Psoas muscle (tissue), 8 donors: ENCODE measurements around the gene PITPNC1. TPM values are rescaled to one million over a fixed set of nuclear protein-coding genes. Genes with fewer than 3 reads are reported as not detected.
"Not testable (repeated sequence)": the region's sequence is repeated elsewhere in the genome, so short reads cannot be mapped to it uniquely, and the experiment has no call there.

ENCODE experiments used
- ATAC-seq, 4 donors: fragments of 200-7000 bp; cut with Tn5 transposase; one replicate each; pipeline ENCODE4 v1.9.1; 2020; ENCODE audit warnings: moderate library complexity in 3 of 4, mild to moderate bottlenecking in 2 of 4
- DNase-seq, 2 donors: peaks; one replicate each; pipeline ENCODE4 v3.0.0-alpha.2; 2020
- H3K27ac ChIP-seq: fragments of 200-600 bp; one replicate; pipeline ENCODE4 v1.8.0; 2022
- H3K27me3 ChIP-seq, 3 donors: fragments of 200-600 bp in 1 of 3; one replicate each; pipeline versions ENCODE4 v1.6.1 to v1.8.0; 2013 to 2022; ENCODE audit warnings: low read length in 2 of 3, mild to moderate bottlenecking in 2 of 3, moderate library complexity in 1 of 3; ENCODE audit not compliant: insufficient read depth in 3 of 3
- H3K36me3 ChIP-seq, 2 donors: fragments of 200-600 bp in 1 of 2; one replicate each; pipeline versions ENCODE4 v1.6.1 to v1.8.0; 2013 to 2022; ENCODE audit warnings: low read depth in 1 of 2, mild to moderate bottlenecking in 1 of 2, moderate library complexity in 1 of 2; ENCODE audit not compliant: insufficient read depth in 1 of 2
- H3K4me1 ChIP-seq: fragments of 200-600 bp; one replicate; pipeline ENCODE4 v1.8.0; 2022
- H3K4me3 ChIP-seq: fragments of 200-600 bp; one replicate; pipeline ENCODE4 v1.8.0; 2022; ENCODE audit warnings: mild to moderate bottlenecking
- H3K9me3 ChIP-seq: fragments of 200-600 bp; one replicate; pipeline ENCODE4 v1.8.0; 2022
- CTCF ChIP-seq: fragments of 200-600 bp; IDR thresholded peaks from one replicate; pipeline ENCODE4 v1.8.0; 2022; ENCODE audit warnings: antibody characterized with exemption
- WGBS, 3 donors: extraction: QIAGEN DNeasy Blood & Tissue Kit; methylation state at CpG; one replicate each; pipeline versions ENCODE4 v1.1.6 to v1.1.7; 2013; 5-methylcytosine and 5-hydroxymethylcytosine counted together
- intact Hi-C, 2 donors: fragments of 100-400 bp; cut with DNase I; formaldehyde crosslinking; loops; one replicate each; pipeline versions ENCODE4 v1.11.0 to v1.14.2; 2022
- polyA plus RNA-seq, 3 donors: library from polyadenylated mRNA; stranded (reverse); fragments of 200-250 nt; gene quantifications; one replicate each; pipeline ENCODE4 v1.2.3, GENCODE V29; 2013
- total RNA-seq, 4 donors: library from RNA; stranded (reverse); fragmentation: NEBNext Ultra II Directional in 2 of 4; extraction: Animal tissue kit (Norgen Biotek cat#: 25700) in 2 of 4; gene quantifications; one replicate each; pipeline versions ENCODE4 v1.2.1 to v1.2.4, GENCODE V29; 2021 to 2023
- donor health status: healthy with polysubstance abuse.
- donor health status: DM: no; HTN: no; CAD: no; lungs with moderate emphysema.
- donor health status: Bipolar disorder and iron deficiency.
- donor health status: healthy.
- donor health status: DM: yes; HTN: yes; CAD: no.
- donor health status: DM: no; HTN: no; CAD: no.
- donor health status: DM: no; HTN: no; CAD: no.
- donor health status: DM: yes; HTN: yes; CAD: no.

PITPNC1 gene
- total and polyA plus RNA-seq, 7 donors = 4.4 to 54.7 (median 6.6) TPM

DNA sequence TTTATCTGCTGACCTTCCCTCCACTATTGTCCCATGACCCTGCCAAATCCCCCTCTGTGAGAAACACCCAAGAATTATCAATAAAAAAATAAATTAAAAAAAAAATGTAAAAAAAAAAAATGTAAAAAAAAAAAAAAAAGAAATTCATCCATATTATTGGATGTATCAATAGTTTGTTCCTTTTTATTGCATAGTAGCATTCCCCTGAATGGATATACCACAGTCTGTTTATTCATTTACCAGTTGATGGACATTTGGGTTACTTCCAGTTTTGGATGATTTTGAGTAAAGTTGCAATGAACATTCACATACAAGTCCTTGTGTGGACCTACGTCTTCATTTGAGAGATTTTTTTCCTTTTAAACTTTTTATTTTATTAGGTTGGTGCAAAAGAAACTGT, 94.0 kb downstream of the PITPNC1 start:
- Histone ChIP-seq H3K4me1 (peaks cover 12% of the 10 kb centered on the region), H3K4me3 (no peak overlapping the region), H3K27ac (no peak overlapping the region), H3K36me3 (no peaks in the 10 kb centered on the region), H3K9me3 (no peaks in the 10 kb centered on the region), H3K27me3 (no peaks in the 10 kb centered on the region)
- WGBS, 3 donors = 95 to 100% (median 95%) methylated on average over 1 of the region's 1 CpG
- DNase-seq (no peak), ATAC-seq (no peak)
- no peak for TF ChIP-seq CTCF
- intact Hi-C loops = loop anchor here in 1 of 2 donors (10.0 kb wide), 1 partner anchor 214 kb away; no protein-coding TSS in a partner anchor

DNA sequence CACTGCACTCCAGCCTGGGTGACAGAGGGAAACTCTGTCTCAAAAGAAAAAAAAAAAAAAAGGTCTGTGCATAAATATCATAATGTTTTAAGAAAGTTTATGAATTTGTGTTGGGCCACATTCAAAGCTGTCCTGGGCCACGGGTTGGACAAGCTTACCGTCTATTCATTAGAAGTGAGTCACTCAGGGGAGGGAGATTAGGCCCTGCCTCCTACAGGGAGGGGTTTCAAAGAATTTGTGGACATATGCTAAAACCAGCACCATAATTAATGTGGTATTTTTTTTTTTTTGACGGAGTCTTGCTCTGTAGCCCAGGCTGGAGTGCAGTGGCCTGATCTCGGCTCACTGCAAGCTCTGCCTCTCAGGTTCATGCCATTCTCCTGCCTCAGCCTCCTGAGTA, 95.5 kb downstream of the PITPNC1 start:
- WGBS, 3 donors = 59 to 62% (median 60%) methylated on average over 4 of the region's 4 CpGs
- H3K27me3 ChIP-seq, H3K4me3 ChIP-seq, H3K9me3 ChIP-seq, DNase-seq, H3K27ac ChIP-seq, ATAC-seq, H3K36me3 ChIP-seq: not testable (repeated sequence)
- H3K4me1 ChIP-seq = peaks cover 12% of the 10 kb centered on the region
- intact Hi-C loops = loop anchor here in 1 of 2 donors (10.0 kb wide), 1 partner anchor 212 kb away; no protein-coding TSS in a partner anchor

DNA sequence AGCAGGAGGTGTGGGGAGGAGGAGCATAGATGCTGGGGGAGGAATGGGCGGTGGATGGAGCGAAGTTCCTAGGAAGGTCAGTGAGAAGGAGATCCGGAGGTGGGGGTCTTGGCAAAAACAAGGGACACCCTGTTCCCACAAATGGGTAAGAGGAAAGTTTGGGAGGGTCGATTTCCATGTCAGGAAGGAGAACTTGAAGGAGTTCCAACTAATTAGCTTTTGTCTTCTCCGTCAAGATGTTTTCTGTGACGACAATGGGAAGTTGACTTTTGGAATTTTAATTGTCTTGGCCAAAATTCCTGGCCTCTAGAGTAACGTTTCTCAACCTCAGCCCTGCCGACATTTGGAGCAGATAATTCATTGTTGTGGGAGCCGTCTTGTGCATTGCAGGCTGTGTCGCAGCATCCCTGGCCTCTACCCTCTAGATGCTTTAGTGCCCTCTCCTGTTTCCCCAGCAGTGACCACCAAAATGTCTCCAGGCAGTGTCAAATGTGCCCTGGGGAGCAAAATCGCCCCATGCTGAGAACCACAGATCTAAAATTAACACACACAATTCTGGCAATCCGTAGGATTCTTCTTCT, 97.1 kb downstream of the PITPNC1 start:
- intact Hi-C loops = loop anchor here in 1 of 2 donors (2.0 to 10.0 kb wide), 2 partner anchors 93 to 211 kb away; no protein-coding TSS in a partner anchor
- H3K4me3 ChIP-seq = no peak overlapping the region
- ATAC-seq = peak in 3 of 4 donors; percentile 43 to 64 (median 45)
- H3K27me3 ChIP-seq = no peaks in the 10 kb centered on the region
- peak overlapping the region; percentile 58 for H3K27ac ChIP-seq
- TF ChIP-seq CTCF = no peak
- peak in 1 of 2 donors; percentile 62 for DNase-seq
- 26 to 42% (median 27%) methylated on average over 12 of the region's 12 CpGs for WGBS, 3 donors
- H3K36me3 ChIP-seq = no peaks in the 10 kb centered on the region
- H3K4me1 ChIP-seq = peaks cover 12% of the 10 kb centered on the region
- no peaks in the 10 kb centered on the region for H3K9me3 ChIP-seq

GRCh38 chr17:67475161-67475937, 98.3 kb downstream of the PITPNC1 start:
- intact Hi-C loops = loop anchor here (1.0 to 10.0 kb wide), 3 partner anchors 95 to 209 kb away; no protein-coding TSS in a partner anchor
- Histone ChIP-seq H3K4me3 (peak overlapping the region; percentile 35), H3K27ac (peak overlapping the region; percentile 51), H3K4me1 (peaks cover 12% of the 10 kb centered on the region), H3K27me3 (no peaks in the 10 kb centered on the region), H3K9me3 (no peaks in the 10 kb centered on the region), H3K36me3 (no peaks in the 10 kb centered on the region)
- DNase-seq (peak; percentile 74 to 84), ATAC-seq (peak; percentile 82 to 95 (median 87))
- peak; percentile 87 for TF ChIP-seq CTCF
- 28 to 31% (median 30%) methylated on average over 23 of the region's 23 CpGs for WGBS, 3 donors

DNA sequence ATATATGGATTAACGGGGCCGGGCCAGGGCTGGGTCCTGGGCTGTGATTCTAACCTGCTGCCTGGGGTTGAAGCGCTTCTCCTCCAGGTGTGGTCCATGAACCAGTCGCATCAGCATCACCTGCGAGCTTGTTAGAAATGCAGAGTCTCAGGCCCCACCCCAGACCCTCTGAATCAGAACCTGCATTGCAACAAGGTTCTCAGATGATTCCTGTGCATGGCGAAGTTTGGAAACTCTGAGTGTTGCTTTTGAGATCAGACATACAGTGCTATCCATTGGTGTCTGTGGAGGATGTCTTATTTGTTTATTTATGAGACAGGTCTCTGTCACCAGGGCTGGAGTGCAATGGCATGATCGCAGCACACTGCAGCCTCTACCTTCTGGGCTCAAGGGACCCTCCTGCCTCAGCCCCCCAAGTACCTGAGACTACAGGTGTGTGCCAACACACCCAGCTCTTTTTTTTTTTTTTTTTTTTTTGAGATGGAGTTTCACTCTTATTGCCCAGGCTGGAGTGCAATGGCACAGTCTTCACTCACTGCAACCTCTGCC, 99.8 kb downstream of the PITPNC1 start:
- DNase-seq = no peak
- WGBS, 3 donors = 95 to 99% (median 97%) methylated on average over 7 of the region's 7 CpGs

More for the DNA sequence above, 99.8 kb downstream of the PITPNC1 start:
- Histone ChIP-seq H3K27me3 (no peaks in the 10 kb centered on the region), H3K4me3 (no peak overlapping the region), H3K27ac (no peak overlapping the region), H3K4me1 (peaks cover 12% of the 10 kb centered on the region), H3K9me3 (no peaks in the 10 kb centered on the region), H3K36me3 (no peaks in the 10 kb centered on the region)
- no peak for ATAC-seq
- intact Hi-C loops = loop anchor here in 1 of 2 donors (10.0 kb wide), 1 partner anchor 208 kb away; no protein-coding TSS in a partner anchor
- no peak for TF ChIP-seq CTCF
